LNCaP clone FGC (cell line): ENCODE measurements around the gene SPOPL.
"Not testable (repeated sequence)": the region's sequence is repeated elsewhere in the genome, so short reads cannot be mapped to it uniquely, and the experiment has no call there.

Source experiments
- DNase-seq: peaks from one replicate; pipeline ENCODE4 v3.0.0-alpha.2; 2011; ENCODE audit warnings: low read depth
- H3K4me3 ChIP-seq: 2 replicates; pipeline ENCODE4 v1.5.1; 2011; ENCODE audit warnings: mild to moderate bottlenecking, low read depth, low read length, control low read depth
- CTCF ChIP-seq: IDR thresholded peaks from 2 replicates; pipeline ENCODE4 v1.5.1; 2012; ENCODE audit warnings: mild to moderate bottlenecking; ENCODE audit not compliant: control insufficient read depth, insufficient read depth; ENCODE audit errors: extremely low read depth

SPOPL gene

GRCh38 chr2:138531913-138532312 lies 30.3 kb downstream of the SPOPL start:
- TF ChIP-seq CTCF = no peak
- no peak for DNase-seq
- H3K4me3 ChIP-seq = no peak overlapping the region

DNA sequence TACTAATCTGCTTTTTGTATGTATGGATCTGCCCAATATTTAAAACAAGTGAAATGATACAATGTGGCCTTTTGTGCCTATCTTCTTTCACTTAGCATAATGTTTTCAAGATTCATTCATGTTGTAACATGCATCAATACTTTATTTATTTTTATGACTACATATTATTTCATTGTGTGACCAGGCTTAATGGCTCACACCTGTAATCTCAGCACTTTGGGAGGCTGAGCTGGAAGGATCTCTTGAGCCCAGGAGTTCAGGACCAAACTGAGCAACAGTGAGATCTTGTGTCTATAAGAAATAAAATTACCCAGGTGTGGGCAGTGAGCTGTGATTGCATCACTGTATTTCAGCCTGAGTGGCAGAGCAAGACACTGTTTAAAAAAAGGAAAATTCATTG lies 33.2 kb downstream of the SPOPL start:
- no peak for DNase-seq
- no peak overlapping the region for H3K4me3 ChIP-seq
- no peak for TF ChIP-seq CTCF

DNA sequence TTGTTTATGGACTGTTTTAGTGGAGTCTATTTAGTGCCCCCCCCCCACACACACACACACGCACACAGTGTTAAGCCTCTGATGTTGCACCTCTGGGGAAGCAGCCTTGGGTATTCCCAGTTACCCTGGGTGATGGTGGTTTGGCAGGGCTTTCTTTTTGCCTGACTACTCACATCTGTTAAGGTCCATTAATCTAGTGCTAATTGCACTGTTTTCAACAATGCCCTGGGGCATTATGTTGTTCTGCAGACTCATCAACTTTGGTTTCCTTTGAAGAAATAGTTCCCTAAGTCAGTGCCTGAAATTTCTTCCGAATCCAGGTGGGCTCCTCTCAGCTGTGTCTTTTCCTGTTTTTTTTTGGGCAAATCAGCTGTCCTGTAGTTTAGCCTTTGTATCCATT lies 34.7 kb downstream of the SPOPL start:
- H3K4me3 ChIP-seq = no peak overlapping the region
- no peak for DNase-seq
- no peak for TF ChIP-seq CTCF

DNA sequence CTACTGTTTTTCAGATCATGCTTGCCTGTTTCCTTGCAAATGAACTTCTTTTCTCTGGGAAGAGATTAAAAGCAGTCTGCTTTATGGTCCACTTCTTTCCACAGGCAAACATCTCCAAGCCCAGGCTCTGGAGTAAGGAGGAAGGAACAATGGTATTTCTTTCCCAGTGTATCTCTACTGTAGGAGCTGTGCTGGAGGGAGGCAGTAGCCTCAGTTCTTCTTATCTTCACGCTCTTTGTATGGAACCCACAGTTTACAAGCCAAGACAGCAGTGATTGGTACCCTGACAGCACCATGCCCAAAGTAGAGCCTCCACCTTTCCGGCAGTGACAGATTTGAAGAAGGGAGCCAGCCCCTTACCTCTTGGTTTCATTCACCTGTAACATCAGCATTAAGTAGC lies 35.2 kb downstream of the SPOPL start:
- no peak overlapping the region for H3K4me3 ChIP-seq
- no peak for TF ChIP-seq CTCF
- no peak for DNase-seq

DNA sequence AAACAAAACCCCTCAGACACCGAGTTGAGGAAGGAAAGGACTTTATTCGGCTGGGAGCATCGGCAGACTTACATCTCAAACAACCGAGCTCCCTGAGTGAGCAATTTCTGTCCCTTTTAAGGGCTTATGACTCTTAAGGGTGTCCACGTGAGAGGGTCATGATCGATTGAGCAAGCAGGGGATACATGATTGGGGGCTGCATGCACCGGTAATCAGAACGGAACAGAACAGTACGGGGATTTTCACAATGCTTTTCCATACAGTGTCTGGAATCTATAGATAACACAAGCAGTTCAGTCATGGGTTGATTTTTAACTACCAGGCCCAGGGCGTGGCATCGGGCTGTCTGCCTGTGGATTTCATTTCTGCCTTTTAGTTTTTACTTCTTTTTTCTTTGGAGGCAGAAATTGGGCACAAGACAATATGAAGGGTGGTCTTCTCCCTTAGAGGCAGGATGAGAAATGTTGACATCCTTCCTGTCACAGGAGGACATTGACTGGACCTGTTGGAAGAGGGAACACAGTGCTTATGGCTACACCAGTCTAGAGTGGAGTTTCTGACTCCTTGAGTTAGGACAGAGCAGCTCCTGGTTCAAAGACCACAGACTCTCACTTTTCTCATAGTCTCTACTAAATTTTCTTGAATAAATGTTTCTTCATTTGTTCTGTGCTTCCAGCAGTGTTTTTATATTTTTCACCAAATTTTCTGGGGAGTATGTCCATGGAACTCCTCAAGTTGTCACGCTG lies 35.8 kb downstream of the SPOPL start:
- H3K4me3 ChIP-seq = no peak overlapping the region
- no peak for TF ChIP-seq CTCF
- no peak for DNase-seq

GRCh38 chr2:138544206-138544605 lies 42.6 kb downstream of the SPOPL start:
- DNase-seq, H3K4me3 ChIP-seq: not testable (repeated sequence)

DNA sequence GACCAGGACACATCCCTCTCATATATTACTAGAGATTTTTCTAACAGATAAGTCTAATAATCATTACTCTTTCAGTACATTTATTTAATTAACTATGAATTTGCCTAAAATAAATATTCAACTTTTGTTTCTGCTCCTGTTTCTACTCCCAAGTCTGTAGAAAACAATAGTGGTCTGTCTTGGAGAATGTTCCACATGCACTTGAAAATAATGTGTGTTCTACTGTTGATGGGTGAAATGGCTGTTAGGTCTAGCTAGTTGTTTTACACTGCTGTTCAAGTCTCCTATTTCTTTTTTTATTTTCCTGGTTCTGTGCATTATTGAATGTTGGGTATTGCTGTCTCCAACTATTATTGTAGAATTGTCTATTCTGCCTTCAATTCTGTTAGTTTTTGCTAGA lies 47.2 kb downstream of the SPOPL start:
- DNase-seq = no peak
- H3K4me3 ChIP-seq = no peak overlapping the region
- TF ChIP-seq CTCF = no peak
